GM12875 (cell line): Measurements from ENCODE around the gene CNGB1.

Source experiments
- H3K4me3 ChIP-seq: one replicate; pipeline ENCODE4 v1.5.1; 2011; ENCODE audit warnings: low read depth, low read length, control low read depth
- CTCF ChIP-seq: IDR thresholded peaks from 2 replicates; pipeline ENCODE4 v1.5.1; 2011; ENCODE audit warnings: low read depth, mild to moderate bottlenecking, control low read depth, inconsistent platforms, low read length, moderate library complexity, borderline replicate concordance; ENCODE audit not compliant: insufficient read depth

CNGB1 gene

GRCh38 chr16:57941016-57941664, 29.8 kb downstream of the CNGB1 start:
- no peak for TF ChIP-seq CTCF
- no peak overlapping the region for H3K4me3 ChIP-seq

GRCh38 chr16:57940382-57940966, 30.5 kb downstream of the CNGB1 start:
- no peak overlapping the region for H3K4me3 ChIP-seq
- TF ChIP-seq CTCF = no peak

- no peak for TF ChIP-seq CTCF
- no peak overlapping the region for H3K4me3 ChIP-seq
Measured at GRCh38 chr16:57939872-57940224, 31.1 kb downstream of the CNGB1 start.

GRCh38 chr16:57938936-57939871, 31.7 kb downstream of the CNGB1 start:
- H3K4me3 ChIP-seq = no peak overlapping the region
- TF ChIP-seq CTCF = no peak

- no peak for TF ChIP-seq CTCF
- no peak overlapping the region for H3K4me3 ChIP-seq
Measured at GRCh38 chr16:57938484-57938883, 32.4 kb downstream of the CNGB1 start.

- TF ChIP-seq CTCF = no peak
- H3K4me3 ChIP-seq = no peak overlapping the region
Measured at GRCh38 chr16:57937861-57938260, 33.1 kb downstream of the CNGB1 start.

GRCh38 chr16:57935904-57936303, 35.0 kb downstream of the CNGB1 start:
- H3K4me3 ChIP-seq = no peak overlapping the region
- TF ChIP-seq CTCF = no peak
